ENCODE results near the gene OSBPL7.

The OSBPL7 gene

GRCh38 chr17:47823519-47823918 lies 1.9 kb upstream of the OSBPL7 start:
- no peak for DNase-seq (ENCODE audit: low spot score)

DNA sequence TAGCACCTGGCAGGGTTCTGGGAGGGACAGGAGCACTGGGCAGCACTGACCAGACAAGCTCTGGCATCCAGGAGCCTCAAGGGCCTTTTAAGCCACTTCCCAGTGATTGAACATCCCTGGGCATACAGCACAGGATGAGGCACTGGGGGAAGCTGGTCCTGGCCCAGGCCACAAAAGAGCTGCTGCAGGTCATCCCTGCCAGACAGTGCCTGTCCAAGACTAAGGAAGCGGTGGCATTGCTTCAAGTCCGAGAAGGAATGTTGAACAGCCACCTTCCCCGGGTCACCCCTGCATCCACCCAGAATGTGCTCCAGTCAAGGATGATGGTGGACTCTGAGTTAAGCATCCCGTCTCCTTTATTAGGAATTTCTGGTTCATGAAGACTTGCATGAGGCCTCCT lies 1.2 kb upstream of the OSBPL7 start:
- DNase-seq (ENCODE audit: low spot score): no peak

DNA sequence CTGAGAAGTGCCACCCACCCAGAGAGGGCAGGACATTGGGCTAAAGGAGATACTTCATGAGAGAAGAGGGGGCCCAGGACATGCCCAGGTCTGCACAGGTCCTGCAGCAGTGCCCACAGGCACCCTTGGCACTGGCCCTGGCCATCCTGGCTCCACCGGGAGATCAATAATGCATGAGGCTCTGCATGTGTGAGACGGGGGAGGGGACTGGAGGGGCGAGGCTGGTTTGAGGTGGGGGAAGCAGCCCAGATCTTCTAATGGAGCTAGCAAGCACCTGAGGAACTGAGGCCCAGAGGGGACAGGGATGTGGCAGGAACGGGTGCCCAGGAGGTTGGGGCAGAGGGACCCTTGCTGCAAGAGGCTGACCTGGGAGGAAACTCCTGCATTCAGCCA lies 567 bp downstream of the OSBPL7 start:
- no peak for DNase-seq (ENCODE audit: low spot score)

GRCh38 chr17:47820033-47820789 lies 1.4 kb downstream of the OSBPL7 start:
- DNase-seq (ENCODE audit: low spot score): no peak

DNA sequence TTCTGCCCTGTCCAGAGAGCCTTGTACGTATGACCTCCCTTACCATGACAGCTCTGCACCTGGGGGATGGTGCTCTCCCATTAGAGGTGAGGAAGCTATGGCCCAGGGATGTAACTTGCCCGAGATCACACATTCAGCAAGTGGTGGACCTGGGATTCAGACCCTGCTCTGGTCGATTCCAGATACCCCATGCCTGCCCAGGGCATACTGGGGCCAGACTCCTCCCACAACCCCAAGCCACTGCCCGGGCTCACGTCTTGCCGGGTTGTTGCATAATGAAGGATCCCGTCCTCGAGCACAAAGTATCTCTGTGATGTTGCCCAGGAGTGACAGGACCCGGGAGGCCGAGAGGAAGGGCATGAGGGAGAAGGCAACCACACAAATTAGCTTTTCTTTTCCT lies 2.1 kb downstream of the OSBPL7 start:
- DNase-seq (ENCODE audit: low spot score): no peak

- DNase-seq (ENCODE audit: low spot score): no peak
These were observed 3.4 kb downstream of the OSBPL7 start for GRCh38 chr17:47818002-47818695.

GRCh38 chr17:47816947-47817346 lies 4.6 kb downstream of the OSBPL7 start:
- DNase-seq (ENCODE audit: low spot score): no peak

DNA sequence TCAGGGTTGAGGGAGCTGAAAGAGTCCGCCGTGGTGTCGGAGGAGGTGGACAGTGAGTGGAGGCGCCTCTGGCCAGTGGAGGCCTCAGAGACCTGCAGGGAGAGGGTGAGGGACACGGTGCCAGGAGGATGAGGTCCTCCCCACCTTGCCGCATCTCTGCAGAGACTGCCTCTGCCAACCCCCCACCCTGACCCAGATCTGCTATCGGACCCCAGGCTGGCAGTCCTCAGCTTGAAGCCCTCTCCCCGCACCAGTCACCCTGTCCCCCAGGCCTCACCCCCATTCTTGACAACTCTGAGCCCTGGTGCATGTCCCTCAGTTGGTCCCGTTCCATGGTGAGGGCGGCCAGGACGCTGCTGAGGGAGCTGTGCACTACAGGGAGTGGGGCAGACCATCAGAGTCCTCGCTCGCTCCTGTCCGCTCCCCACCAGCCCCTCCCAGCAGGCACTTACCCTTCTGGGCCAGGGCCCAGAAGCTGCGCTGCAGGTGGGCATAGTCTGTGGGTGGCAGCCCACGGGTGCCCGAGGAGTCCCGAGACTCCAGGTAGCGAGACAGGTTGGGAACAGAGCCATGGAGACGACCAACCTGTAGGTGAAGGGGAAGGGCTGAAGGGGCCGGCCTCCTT lies 5.4 kb downstream of the OSBPL7 start:
- no peak for DNase-seq (ENCODE audit: low spot score)

DNA sequence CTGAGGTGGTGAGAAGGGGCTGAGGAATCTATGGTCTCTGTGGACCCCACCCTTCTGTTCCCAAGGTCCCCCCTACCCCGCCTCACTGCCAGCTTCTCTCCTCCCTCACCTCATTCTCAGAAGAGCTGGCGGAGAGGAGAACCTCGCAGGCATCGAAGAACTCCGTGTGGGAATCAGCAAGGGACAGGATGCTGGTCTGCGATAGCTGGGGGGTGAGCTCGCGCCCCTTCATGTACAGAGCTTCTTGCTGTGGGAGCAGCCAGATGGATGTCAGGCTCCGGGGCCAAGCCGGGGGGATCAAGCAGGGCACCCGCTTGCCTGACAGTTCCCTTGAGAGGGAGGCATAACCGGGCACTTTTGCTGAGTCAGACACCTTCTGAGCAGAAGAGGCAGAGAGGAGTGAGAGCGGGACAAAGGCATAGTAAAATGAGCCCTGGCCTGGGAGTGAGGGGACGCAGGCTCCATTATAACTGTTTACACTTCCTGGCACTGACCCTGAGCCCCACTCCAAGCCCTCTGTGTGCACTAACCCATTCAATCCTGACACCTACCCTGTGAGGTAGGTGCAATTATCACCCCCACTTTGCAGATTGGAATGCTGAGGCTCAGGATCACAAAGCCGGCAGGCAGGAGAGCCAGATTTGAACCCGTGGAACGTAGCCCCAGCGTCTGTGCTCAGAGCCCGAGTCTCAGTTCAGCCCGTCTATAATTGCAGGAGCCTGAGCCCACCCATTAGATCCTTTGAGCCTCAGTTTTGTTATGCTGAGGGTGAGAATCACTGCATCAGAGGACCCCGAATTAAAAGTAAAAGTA lies 6.3 kb downstream of the OSBPL7 start:
- DNase-seq (ENCODE audit: low spot score): no peak

GRCh38 chr17:47813512-47814031 lies 8.0 kb downstream of the OSBPL7 start:
- no peak for DNase-seq (ENCODE audit: low spot score)

DNA sequence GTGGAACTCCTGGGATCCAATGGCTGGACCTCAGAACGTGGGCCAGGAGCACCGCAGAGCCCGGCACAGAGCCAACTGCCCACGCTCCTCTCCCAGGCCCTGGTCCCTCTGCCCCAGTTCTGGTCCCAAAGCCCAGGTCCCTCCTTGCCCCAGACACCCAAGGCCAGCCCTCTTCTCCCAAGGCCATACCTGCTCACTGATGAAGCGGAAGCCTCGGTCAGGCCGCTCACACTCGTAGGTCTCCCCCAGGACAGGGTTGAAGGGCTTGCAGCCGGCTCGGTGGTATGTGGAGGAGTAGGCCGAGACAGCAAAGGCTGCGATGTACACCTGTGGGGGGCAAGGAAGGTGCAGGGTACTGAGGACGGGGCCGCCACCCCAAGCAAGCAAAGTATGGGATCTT lies 8.5 kb downstream of the OSBPL7 start:
- DNase-seq (ENCODE audit: low spot score): no peak

GRCh38 chr17:47812146-47812920 lies 9.3 kb downstream of the OSBPL7 start:
- no peak for DNase-seq (ENCODE audit: low spot score)

DNA sequence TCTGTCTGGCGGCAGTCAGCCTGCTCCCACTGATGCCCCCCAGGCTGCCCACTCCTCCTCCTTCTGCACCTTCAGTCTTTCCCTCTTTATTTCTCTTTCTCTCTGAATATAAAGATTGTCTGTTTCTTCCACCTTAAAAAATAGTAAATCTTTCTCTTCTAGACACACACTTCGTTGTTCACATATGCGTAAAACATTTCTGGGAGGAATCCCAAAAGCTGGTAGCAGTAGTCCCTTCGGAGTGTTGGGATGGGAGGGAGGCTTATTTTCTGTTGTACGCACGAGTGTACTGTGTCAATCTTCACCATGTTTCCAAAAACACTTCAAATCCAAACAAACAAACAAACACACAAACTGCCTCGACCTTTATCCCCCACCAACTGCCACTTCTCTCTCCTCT lies 9.9 kb downstream of the OSBPL7 start:
- no peak for DNase-seq (ENCODE audit: low spot score)

- DNase-seq (ENCODE audit: low spot score): no peak
These were observed 10.5 kb downstream of the OSBPL7 start for GRCh38 chr17:47810901-47811635.

- peak; percentile 79 for DNase-seq (ENCODE audit: low spot score)
These were observed 11.3 kb downstream of the OSBPL7 start for GRCh38 chr17:47810200-47810821.

DNA sequence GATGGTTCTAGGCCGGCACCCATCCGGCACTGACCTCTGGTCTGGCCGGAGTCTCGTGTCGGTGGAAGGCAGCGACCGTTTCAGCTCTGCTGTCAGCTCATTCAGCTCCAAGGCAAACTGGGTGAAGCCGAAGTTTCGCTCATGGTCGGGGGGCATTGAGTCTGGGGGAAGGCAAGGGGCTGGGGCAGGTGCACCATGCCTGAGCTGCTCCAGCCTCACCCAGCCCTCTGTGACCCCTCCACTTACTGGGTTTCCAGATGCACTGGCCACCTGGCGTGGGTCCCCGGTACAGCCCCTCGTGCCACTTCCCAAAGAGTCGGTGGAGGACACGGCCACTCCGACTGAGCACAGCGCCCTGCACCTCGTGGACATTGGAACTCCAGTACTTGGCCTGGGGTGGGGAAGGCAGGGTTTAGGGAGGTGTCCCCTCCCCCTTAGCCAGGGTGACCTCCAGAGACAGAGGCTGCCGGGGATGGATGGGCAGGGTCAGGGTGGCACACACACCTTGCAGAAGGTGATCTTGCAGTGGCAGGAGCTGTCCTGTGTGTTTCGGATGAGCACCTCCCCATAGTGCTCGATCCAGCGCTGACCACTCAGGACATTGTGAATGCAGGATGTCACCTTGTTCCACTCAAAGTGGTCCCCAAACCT lies 12.6 kb downstream of the OSBPL7 start:
- no peak for DNase-seq (ENCODE audit: low spot score)

DNA sequence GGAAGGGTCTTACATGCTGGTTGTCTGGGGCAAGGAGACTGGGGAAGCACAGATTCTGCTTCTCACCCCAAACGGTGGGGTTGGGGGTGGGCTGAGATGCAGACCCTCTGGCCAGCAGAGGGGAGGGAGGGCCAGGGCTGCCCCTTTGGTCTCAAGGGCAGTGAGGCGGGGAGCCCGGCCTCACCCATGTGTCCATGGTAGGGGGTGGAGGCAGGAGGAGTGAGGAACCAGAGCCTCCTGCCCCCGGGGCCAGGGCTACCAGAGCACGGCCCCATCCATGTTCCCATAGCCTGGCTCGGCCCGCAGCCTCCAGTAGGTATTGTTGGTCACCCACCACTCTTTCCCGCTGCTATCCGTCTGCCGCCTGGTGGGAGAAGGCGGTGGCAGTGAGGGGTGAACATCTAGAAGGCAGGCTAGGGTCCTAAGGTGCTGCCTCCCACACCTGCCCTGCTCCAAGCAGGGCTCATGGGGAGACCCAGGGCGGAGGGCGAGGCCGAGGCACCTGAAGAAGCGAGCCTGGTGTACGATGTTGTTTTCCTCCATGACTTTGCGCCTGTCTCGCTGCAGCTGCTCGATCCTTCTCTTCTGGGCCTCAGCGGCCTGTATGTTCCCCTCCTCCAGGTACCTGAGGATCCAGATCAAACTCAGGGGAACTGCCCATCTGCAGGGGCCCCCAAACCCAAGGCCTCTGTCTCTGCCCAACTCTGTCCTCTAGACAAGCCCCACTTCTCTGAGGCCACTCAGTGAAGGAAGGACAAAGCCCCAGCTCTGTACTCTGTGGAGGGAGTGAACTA lies 13.4 kb downstream of the OSBPL7 start:
- no peak for DNase-seq (ENCODE audit: low spot score)

DNA sequence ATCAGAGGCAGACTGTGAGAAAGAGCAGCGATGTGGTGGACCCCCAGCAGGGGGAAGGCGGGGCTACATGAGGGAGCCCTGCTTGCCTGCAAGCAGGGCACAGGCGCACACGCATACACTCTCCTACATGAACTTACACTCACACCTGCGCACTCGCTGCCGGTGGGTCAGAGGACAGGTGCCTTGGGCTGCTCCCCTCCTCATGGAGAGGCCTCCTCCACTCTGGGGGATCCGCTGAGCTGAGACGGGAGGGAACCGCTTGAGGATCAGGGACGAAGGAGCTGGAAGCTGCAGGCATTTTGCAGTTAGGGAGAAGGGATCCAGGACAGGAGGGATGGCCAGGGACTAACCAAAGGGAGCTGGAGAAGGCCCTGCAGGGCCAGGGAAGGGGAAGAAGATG lies 14.2 kb downstream of the OSBPL7 start:
- no peak for DNase-seq (ENCODE audit: low spot score)

DNA sequence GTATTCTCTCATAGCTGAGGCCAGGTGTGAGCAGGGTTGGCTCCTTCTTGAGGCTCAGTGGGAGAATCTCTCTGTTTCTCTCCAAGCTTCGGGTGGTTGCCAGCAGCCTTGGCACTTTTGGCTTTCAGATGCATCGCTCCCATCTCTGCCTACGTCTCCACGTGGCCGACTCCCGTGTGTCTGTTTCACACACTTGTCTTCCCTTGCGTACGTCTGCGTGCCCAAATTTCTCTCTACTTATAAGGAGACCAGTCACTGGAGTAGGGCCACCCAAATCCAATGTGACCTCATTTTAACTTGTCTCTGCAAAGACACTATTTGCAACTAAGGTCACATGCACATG lies 14.7 kb downstream of the OSBPL7 start:
- DNase-seq (ENCODE audit: low spot score): no peak

Measured in RKO (cell line).